ENCODE measurements around the gene ARHGAP11A.
A peak's percentile ranks its signal among the peaks of the same experiment; 100 is the strongest.

ARHGAP11A gene

DNA sequence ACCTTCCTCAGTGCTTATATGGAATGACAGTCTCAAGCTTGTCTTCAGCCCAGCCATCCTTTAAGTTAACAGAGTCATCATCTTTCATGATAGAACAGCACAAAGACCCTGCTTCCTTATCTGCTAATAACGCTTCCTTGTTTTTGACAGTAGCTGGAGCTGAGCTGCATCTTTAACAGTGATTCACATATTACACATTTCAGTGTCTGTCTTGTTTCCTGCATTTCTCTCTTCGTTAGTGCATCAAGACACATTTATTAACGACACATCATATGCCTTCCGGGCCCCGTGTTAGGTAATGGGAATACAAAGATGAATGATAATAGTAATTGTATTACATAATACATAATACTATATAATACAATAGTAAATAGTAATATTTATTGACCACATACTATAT lies 72.3 kb downstream of the ARHGAP11A start:
- DNase-seq (ENCODE audit: low read depth, low spot score) = peak; percentile 39
- in situ Hi-C loops (cut with HindIII; ENCODE audit: low sequenced_read_pairs) = no loop called here
- TF ChIP-seq CTCF (IDR thresholded peaks at IDR 0.05; ENCODE audit: low read depth, low read length) = no peak
- H3K4me3 ChIP-seq (ENCODE audit: low read depth, low read length) = no peak overlapping the region

GRCh38 chr15:32688151-32688639 lies 72.9 kb downstream of the ARHGAP11A start:
- in situ Hi-C loops (cut with HindIII; ENCODE audit: low sequenced_read_pairs) = no loop called here
- H3K4me3 ChIP-seq (ENCODE audit: low read depth, low read length) = no peak overlapping the region
- TF ChIP-seq CTCF (IDR thresholded peaks at IDR 0.05; ENCODE audit: low read depth, low read length) = no peak
- DNase-seq (ENCODE audit: low read depth, low spot score) = peak; percentile 36

Measured in astrocyte of the spinal cord (primary cell).